Spinal cord (tissue), 10 donors: ENCODE results near the gene PLEKHS1. TPM values are rescaled to one million over a fixed set of nuclear protein-coding genes. Genes with fewer than 3 reads are reported as not detected.
A peak's percentile ranks its signal among the peaks of the same experiment; 100 is the strongest.

Experiments used
- DNase-seq, 6 donors: peaks; one replicate each; pipeline versions ENCODE4 v3.0.0 to v3.0.0-alpha.2; 2013 to 2015; ENCODE audit warnings: low spot score in 6 of 6, low read depth in 4 of 6
- H3K27ac ChIP-seq: one replicate; pipeline ENCODE4 v1.5.1; 2013; ENCODE audit warnings: low read depth, low read length, control low read depth
- H3K27me3 ChIP-seq: one replicate; pipeline ENCODE4 v1.6.1; 2013; ENCODE audit warnings: low read length; ENCODE audit not compliant: control insufficient read depth, insufficient read depth
- H3K36me3 ChIP-seq: one replicate; pipeline ENCODE4 v1.6.1; 2013; ENCODE audit warnings: low read length; ENCODE audit not compliant: control insufficient read depth, insufficient read depth
- H3K4me1 ChIP-seq: one replicate; pipeline ENCODE4 v1.6.1; 2013; ENCODE audit warnings: low read length; ENCODE audit not compliant: control insufficient read depth, insufficient read depth
- H3K4me3 ChIP-seq: one replicate; pipeline ENCODE4 v1.5.1; 2013; ENCODE audit warnings: low read depth, low read length, control low read depth
- H3K9me3 ChIP-seq: one replicate; pipeline ENCODE4 v1.6.1; 2013; ENCODE audit warnings: low read length; ENCODE audit not compliant: control insufficient read depth, insufficient read depth
- WGBS: methylation state at CpG from one replicate; pipeline ENCODE4 v1.1.5; 2013; ENCODE audit warnings: missing lambda C conversion rate; ENCODE audit not compliant: insufficient coverage; 5-methylcytosine and 5-hydroxymethylcytosine counted together
- long read RNA-seq, 4 donors: transcript quantifications; one replicate each; lab custom pipeline, GENCODE V29; 2026
- polyA plus RNA-seq, 2 donors: library from polyadenylated mRNA; unstranded; fragments of 120-200 nt; gene quantifications; one replicate each; pipeline ENCODE4 v1.2.1, GENCODE V29; 2013; ENCODE audit not compliant: insufficient read length in 2 of 2
- total RNA-seq, 2 donors: library from RNA; depleted of rRNA in 1 of 2; stranded (reverse); fragments of 120-200 nt in 1 of 2; fragments of >200 nt in 1 of 2; gene quantifications; one replicate each; pipeline versions ENCODE4 v1.2.3 to v1.2.4, GENCODE V29; 2013 to 2014
- donor health status: healthy.

The PLEKHS1 gene
- total RNA-seq (under 1 TPM in 1 of 2 donors, not detected in 1; 0.11 TPM), polyA plus RNA-seq (under 1 TPM in 1 of 2 donors, not detected in 1; 0.08 TPM)
- long read RNA-seq, donor 1: 0 reads
- long read RNA-seq, donor 2: 0 reads
- long read RNA-seq, donor 3: 0 reads
- long read RNA-seq, donor 4: 0 reads

- no peaks in the 10 kb centered on the region for H3K27me3 ChIP-seq
- no peak within 1 kb of the TSS for H3K27ac ChIP-seq
- H3K9me3 ChIP-seq: no peaks in the 10 kb centered on the region
- H3K4me3 ChIP-seq: no peak within 1 kb of the TSS
- no peaks in the 10 kb centered on the region for H3K36me3 ChIP-seq
- DNase-seq: no peak
- peaks cover 3% of the 10 kb centered on the region for H3K4me1 ChIP-seq
- WGBS: 94% methylated on average over 3 of the region's 3 CpGs
Measured at GRCh38 chr10:113751181-113751732, at the start of gene PLEKHS1. Gene PLEKHS1, plus strand, starts transcription at chr10:113751682. Its CDS starts 3,596 bp downstream, at chr10:113755278.

GRCh38 chr10:113704637-113705343 lies 46.7 kb upstream of the PLEKHS1 start:
- peak in 4 of 6 donors; percentile 45 to 92 (median 66) for DNase-seq
- Histone ChIP-seq H3K27me3 (no peaks in the 10 kb centered on the region), H3K4me3 (no peak overlapping the region), H3K36me3 (no peaks in the 10 kb centered on the region), H3K4me1 (peaks cover 13% of the 10 kb centered on the region), H3K27ac (no peak overlapping the region), H3K9me3 (no peaks in the 10 kb centered on the region)
- WGBS: no CpG with 5 or more reads among the region's 6 CpGs

- no peaks in the 10 kb centered on the region for H3K27me3 ChIP-seq
- H3K27ac ChIP-seq: no peak overlapping the region
- no peak for DNase-seq
- H3K9me3 ChIP-seq: no peaks in the 10 kb centered on the region
- no peaks in the 10 kb centered on the region for H3K36me3 ChIP-seq
- peaks cover 13% of the 10 kb centered on the region for H3K4me1 ChIP-seq
- no peak overlapping the region for H3K4me3 ChIP-seq
Measured at GRCh38 chr10:113705344-113705652, 46.2 kb upstream of the PLEKHS1 start.

GRCh38 chr10:113706623-113707022 lies 44.9 kb upstream of the PLEKHS1 start:
- peaks cover 18% of the 10 kb centered on the region for H3K4me1 ChIP-seq
- H3K27me3 ChIP-seq: no peaks in the 10 kb centered on the region
- no peak overlapping the region for H3K4me3 ChIP-seq
- H3K27ac ChIP-seq: no peak overlapping the region
- DNase-seq: no peak
- WGBS: 100% methylated on average over 1 of the region's 5 CpGs
- H3K36me3 ChIP-seq: no peaks in the 10 kb centered on the region
- H3K9me3 ChIP-seq: no peaks in the 10 kb centered on the region

GRCh38 chr10:113708640-113709039 lies 42.8 kb upstream of the PLEKHS1 start:
- H3K27me3 ChIP-seq: no peaks in the 10 kb centered on the region
- DNase-seq: no peak
- H3K27ac ChIP-seq: no peak overlapping the region
- H3K4me3 ChIP-seq: no peak overlapping the region
- H3K9me3 ChIP-seq: no peaks in the 10 kb centered on the region
- H3K4me1 ChIP-seq: peaks cover 20% of the 10 kb centered on the region
- WGBS: no CpG with 5 or more reads among the region's 6 CpGs
- no peaks in the 10 kb centered on the region for H3K36me3 ChIP-seq

- Histone ChIP-seq H3K9me3 (no peaks in the 10 kb centered on the region), H3K27me3 (no peaks in the 10 kb centered on the region), H3K4me3 (no peak overlapping the region), H3K27ac (no peak overlapping the region), H3K36me3 (no peaks in the 10 kb centered on the region), H3K4me1 (peaks cover 20% of the 10 kb centered on the region)
- 35% methylated on average over 4 of the region's 8 CpGs for WGBS
- peak in 1 of 6 donors; percentile 83 for DNase-seq
Measured at GRCh38 chr10:113709221-113709838, 42.2 kb upstream of the PLEKHS1 start.

GRCh38 chr10:113711142-113711541 lies 40.3 kb upstream of the PLEKHS1 start:
- no peak overlapping the region for H3K4me3 ChIP-seq
- no peaks in the 10 kb centered on the region for H3K9me3 ChIP-seq
- no peak overlapping the region for H3K27ac ChIP-seq
- peaks cover 14% of the 10 kb centered on the region for H3K4me1 ChIP-seq
- peaks cover 4% of the 10 kb centered on the region for H3K36me3 ChIP-seq
- no peaks in the 10 kb centered on the region for H3K27me3 ChIP-seq
- WGBS: 6% methylated on average over 2 of the region's 2 CpGs
- peak in 2 of 6 donors; percentile 40 to 74 for DNase-seq

GRCh38 chr10:113712024-113712423 lies 39.5 kb upstream of the PLEKHS1 start:
- Histone ChIP-seq H3K36me3 (peaks cover 4% of the 10 kb centered on the region), H3K4me1 (peaks cover 13% of the 10 kb centered on the region), H3K4me3 (no peak overlapping the region), H3K9me3 (no peaks in the 10 kb centered on the region), H3K27ac (no peak overlapping the region), H3K27me3 (no peaks in the 10 kb centered on the region)
- DNase-seq: no peak
- 80% methylated on average over 2 of the region's 3 CpGs for WGBS

GRCh38 chr10:113712755-113713639 lies 38.5 kb upstream of the PLEKHS1 start:
- Histone ChIP-seq H3K27ac (no peak overlapping the region), H3K9me3 (no peaks in the 10 kb centered on the region), H3K4me3 (no peak overlapping the region), H3K27me3 (no peaks in the 10 kb centered on the region), H3K36me3 (peaks cover 4% of the 10 kb centered on the region), H3K4me1 (peaks cover 12% of the 10 kb centered on the region)
- no peak for DNase-seq
- WGBS: 72% methylated on average over 3 of the region's 8 CpGs
